WERI-Rb-1 (cell line): ENCODE data around the gene TFB1M.

Experiments
- DNase-seq: peaks from one replicate; pipeline ENCODE4 v3.0.0-alpha.2; 2020
- H3K27ac ChIP-seq: fragments of 250-450 bp; sonication (Bioruptor Pico); 2 replicates; pipeline ENCODE4 v1.5.1; 2020; ENCODE audit warnings: mild to moderate bottlenecking, moderate library complexity
- H3K27me3 ChIP-seq: fragments of 250-450 bp; sonication (Bioruptor Pico); 2 replicates; pipeline ENCODE4 v1.5.1; 2021; ENCODE audit warnings: mild to moderate bottlenecking, low read depth, moderate library complexity; ENCODE audit not compliant: insufficient read depth, severe bottlenecking
- H3K36me3 ChIP-seq: fragments of 250-450 bp; sonication (Bioruptor Pico); 2 replicates; pipeline ENCODE4 v1.5.1; 2020; ENCODE audit warnings: mild to moderate bottlenecking, moderate library complexity
- H3K4me3 ChIP-seq: 2 replicates; pipeline ENCODE4 v1.5.1; 2011; ENCODE audit warnings: low read depth, mild to moderate bottlenecking, control low read depth, low read length
- H3K9me3 ChIP-seq: fragments of 250-450 bp; sonication (Bioruptor Pico); 2 replicates; pipeline ENCODE4 v1.5.1; 2021; ENCODE audit warnings: mild to moderate bottlenecking, moderate library complexity; ENCODE audit not compliant: severe bottlenecking
- CTCF ChIP-seq: IDR thresholded peaks from 2 replicates; pipeline ENCODE4 v1.5.1; 2011; ENCODE audit warnings: low read depth, mild to moderate bottlenecking, control low read depth, inconsistent platforms, low read length

The TFB1M gene

GRCh38 chr6:155306958-155307357 is 7.3 kb downstream of the TFB1M start:
- TF ChIP-seq CTCF = no peak
- no peak overlapping the region for H3K27ac ChIP-seq
- H3K36me3 ChIP-seq = peaks cover 39% of the 10 kb centered on the region
- H3K4me3 ChIP-seq = no peak overlapping the region
- no peaks in the 10 kb centered on the region for H3K9me3 ChIP-seq
- H3K27me3 ChIP-seq = no peaks in the 10 kb centered on the region
- no peak for DNase-seq

- Histone ChIP-seq H3K9me3 (no peaks in the 10 kb centered on the region), H3K36me3 (peaks cover 21% of the 10 kb centered on the region), H3K27ac (no peak overlapping the region), H3K27me3 (no peaks in the 10 kb centered on the region), H3K4me3 (no peak overlapping the region)
- no peak for DNase-seq
- no peak for TF ChIP-seq CTCF
Measured at GRCh38 chr6:155303361-155303870, 10.9 kb downstream of the TFB1M start.

GRCh38 chr6:155301867-155302266 is 12.4 kb downstream of the TFB1M start:
- no peak for TF ChIP-seq CTCF
- Histone ChIP-seq H3K27ac (no peak overlapping the region), H3K36me3 (peaks cover 14% of the 10 kb centered on the region), H3K9me3 (no peaks in the 10 kb centered on the region), H3K4me3 (no peak overlapping the region), H3K27me3 (no peaks in the 10 kb centered on the region)
- DNase-seq = no peak

- no peak overlapping the region for H3K27ac ChIP-seq
- peaks cover 23% of the 10 kb centered on the region for H3K36me3 ChIP-seq
- no peak for DNase-seq
- H3K4me3 ChIP-seq = no peak overlapping the region
- no peaks in the 10 kb centered on the region for H3K27me3 ChIP-seq
- H3K9me3 ChIP-seq = no peaks in the 10 kb centered on the region
- TF ChIP-seq CTCF = no peak
Measured at GRCh38 chr6:155297669-155298068, 16.6 kb downstream of the TFB1M start.

- Histone ChIP-seq H3K27ac (no peak overlapping the region), H3K36me3 (peaks cover 31% of the 10 kb centered on the region), H3K27me3 (no peaks in the 10 kb centered on the region), H3K9me3 (no peaks in the 10 kb centered on the region), H3K4me3 (no peak overlapping the region)
- DNase-seq = no peak
- no peak for TF ChIP-seq CTCF
Measured at GRCh38 chr6:155292711-155293110, 21.6 kb downstream of the TFB1M start.

- H3K27ac ChIP-seq = no peak overlapping the region
- no peak for TF ChIP-seq CTCF
- no peak overlapping the region for H3K4me3 ChIP-seq
- DNase-seq = no peak
- H3K36me3 ChIP-seq = peaks cover 24% of the 10 kb centered on the region
- H3K9me3 ChIP-seq = no peaks in the 10 kb centered on the region
- no peaks in the 10 kb centered on the region for H3K27me3 ChIP-seq
Measured at GRCh38 chr6:155291291-155291690, 23.0 kb downstream of the TFB1M start.
